Measurements from ENCODE around the gene CACFD1.
"Not testable (repeated sequence)": the region's sequence is repeated elsewhere in the genome, so short reads cannot be mapped to it uniquely, and the experiment has no call there.

CACFD1 gene

DNA sequence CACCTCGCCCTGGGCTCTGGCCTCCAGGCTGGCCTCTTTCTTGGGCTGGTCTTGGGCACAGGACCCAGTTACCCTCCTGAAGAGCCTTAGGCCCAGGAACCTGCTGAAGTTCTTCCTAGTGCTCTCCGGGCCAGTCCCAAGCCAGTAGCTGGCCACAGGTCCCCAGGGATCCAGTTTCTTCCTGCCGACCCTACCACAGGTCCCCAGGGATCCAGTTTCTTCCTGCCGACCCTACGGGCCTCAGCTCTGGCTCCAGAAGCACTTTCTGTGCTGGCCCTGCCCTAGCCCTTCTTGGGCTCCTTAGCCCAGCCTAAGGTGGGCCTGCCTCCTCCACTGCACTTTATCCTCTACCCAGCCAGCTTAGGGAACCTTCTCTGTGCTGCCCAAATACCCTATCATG is 18.2 kb upstream of the CACFD1 start:
- DNase-seq = no peak

DNA sequence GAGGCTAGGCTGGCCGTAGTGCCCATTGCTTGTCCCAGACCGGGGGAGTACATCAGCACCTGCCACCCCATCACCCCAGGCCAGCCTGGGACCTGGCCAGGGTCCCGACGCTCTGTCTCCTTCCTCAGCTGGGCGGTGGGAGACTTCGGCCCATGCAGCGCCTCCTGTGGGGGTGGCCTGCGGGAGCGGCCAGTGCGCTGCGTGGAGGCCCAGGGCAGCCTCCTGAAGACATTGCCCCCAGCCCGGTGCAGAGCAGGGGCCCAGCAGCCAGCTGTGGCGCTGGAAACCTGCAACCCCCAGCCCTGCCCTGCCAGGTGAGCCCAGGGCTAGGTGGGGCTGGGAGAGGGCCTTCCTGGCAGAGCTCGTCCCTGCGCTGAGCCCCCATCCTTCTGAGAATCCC is 16.5 kb upstream of the CACFD1 start:
- DNase-seq = no peak

DNA sequence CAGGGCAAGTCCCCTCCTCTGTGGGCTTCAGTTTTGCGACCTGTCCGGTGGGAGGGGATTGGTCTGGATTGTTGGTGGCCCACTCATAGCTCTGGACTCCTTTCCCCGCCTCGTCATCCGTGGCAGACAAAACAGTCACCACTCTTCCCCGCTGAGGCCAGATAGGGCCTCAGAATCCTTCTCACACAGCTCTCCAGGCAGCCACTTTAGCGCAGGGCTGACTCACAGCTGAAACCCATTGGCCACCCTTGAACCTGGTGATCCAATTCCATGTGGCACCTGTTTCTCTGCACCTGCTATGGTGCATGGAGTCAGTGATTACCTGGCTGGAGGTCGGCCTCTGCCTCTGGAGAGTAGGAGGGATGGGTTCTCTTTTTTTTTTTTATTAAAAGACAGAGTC is 15.8 kb upstream of the CACFD1 start:
- DNase-seq = no peak

DNA sequence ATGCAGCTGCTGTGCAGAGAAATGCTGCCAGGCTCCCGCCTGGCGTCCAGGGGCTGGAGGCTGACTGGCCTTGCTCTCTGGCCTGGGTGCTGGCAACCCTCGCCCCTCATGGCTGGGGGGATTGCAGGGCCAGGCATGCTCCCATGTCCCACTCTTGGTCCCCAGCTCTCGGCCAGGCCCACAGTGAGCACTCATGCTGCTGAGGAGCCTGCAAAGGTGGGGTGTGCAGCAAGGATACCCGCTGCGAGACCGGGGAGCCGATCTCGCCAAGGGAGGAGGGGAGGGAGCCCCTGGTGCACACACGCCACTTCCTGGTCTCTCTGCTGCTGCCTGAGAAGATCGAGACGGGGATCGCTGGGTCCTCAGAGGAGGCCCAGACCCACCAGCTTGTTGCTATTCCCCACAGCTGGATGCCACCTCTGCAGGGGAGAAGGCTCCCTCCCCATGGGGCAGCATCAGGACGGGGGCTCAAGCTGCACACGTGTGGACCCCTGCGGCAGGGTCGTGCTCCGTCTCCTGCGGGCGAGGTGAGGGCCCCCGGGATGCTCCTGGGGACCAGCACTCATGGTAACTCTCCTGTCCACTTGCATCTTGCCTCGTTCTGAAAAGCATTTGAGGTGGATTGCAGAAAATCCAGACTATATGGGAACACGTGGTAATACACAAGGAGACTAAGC is 14.3 kb upstream of the CACFD1 start:
- DNase-seq = no peak

DNA sequence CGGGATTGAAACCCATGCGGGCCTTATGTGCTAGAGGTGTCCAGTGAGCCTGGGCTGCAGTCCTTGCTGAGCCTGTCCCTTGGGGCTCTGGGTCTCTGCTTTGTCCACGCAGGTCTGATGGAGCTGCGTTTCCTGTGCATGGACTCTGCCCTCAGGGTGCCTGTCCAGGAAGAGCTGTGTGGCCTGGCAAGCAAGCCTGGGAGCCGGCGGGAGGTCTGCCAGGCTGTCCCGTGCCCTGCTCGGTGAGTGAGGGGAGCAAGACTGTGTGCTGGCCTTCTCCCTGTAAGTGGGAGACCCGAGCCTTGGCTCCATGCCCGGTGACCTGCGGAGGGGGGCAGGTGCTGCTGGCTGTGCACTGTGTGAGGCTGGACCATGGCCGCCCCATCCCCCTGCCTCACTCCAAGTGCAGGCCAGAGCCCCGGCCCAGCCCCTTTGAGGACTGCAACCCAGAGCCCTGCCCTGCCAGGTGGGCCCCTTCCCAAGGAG is 11.2 kb upstream of the CACFD1 start:
- DNase-seq = no peak

DNA sequence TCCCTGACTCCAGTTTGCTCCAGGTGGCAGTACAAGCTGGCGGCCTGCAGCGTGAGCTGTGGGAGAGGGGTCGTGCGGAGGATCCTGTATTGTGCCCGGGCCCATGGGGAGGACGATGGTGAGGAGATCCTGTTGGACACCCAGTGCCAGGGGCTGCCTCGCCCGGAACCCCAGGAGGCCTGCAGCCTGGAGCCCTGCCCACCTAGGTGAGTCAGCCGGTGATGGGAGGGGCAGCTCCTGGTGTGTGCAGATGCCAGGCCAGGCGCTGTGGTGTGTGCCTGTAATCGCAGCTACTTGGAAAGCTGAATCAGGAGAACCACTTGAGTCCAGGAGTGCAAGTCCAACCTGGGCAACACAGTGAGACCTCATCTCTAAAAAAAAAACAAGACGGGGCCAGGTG is 10.0 kb upstream of the CACFD1 start:
- no peak for DNase-seq

DNA sequence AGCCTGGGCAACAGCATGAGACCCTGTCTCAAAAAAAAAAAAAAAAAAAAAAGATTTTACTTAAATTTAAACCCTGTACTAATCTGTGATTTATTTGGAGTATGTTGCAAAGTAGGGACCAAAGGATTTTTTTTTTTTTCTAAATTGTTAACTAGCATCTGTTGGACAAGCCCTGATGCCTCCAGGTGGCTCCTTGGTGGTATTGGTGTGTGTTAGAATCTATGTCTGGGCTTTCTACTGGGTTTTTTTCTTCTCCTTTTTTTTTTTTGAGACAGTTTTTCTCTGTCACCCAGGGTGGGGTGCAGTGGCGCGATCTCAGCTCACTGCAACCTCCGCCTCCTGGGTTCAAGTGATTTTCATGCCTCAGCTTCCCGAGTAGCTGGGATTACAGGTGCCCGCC is 7.9 kb upstream of the CACFD1 start:
- not testable (repeated sequence) for DNase-seq

DNA sequence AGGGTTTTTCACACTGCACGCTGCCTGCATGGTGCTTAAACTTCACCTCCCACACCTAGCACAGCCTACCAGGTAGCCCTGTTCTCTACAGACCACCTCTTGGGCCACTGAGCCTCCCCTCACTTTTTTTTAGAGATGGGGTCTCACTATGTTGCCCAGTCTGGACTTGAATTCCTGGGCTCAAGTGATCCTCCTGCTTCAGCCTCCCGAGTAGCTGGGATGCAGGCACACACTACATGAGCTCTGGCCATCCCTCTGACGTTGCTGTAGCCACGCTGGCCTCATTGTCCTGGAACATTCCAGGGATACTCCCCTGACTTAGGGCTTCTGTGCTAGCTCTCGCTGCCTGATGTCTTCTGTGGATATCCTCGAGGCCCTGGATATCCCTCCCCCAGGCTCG is 7.2 kb upstream of the CACFD1 start:
- no peak for DNase-seq

DNA sequence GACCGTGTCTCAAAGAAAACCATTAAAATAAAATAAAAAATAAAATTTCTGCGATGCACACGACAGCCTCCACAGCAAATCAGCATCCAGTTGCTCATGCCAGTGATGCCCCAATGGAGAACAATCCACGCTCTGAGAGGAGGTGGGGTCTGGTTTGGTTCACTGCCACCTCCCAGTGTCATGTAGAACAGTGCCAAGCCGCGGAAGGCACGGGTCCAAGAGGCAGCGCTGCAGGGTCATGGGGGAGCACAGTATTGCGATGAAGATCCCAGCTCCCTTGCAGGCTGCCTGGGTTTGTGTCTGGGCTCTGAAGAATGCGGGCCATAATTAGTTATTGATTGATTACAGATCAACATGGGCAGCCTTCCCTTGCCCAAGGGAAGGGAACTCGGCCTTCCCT is 6.1 kb upstream of the CACFD1 start:
- DNase-seq = no peak

DNA sequence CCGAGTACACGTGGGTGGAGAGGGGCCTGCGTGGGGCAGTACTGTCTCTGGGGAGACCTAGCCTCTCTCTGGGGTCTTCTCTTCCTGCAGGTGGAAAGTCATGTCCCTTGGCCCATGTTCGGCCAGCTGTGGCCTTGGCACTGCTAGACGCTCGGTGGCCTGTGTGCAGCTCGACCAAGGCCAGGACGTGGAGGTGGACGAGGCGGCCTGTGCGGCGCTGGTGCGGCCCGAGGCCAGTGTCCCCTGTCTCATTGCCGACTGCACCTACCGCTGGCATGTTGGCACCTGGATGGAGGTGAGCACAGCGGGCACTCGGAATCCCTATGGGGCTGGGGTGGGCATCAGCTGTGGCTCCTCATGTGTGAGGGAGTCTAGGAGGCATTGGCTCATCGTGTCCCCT is 5.5 kb upstream of the CACFD1 start:
- no peak for DNase-seq

DNA sequence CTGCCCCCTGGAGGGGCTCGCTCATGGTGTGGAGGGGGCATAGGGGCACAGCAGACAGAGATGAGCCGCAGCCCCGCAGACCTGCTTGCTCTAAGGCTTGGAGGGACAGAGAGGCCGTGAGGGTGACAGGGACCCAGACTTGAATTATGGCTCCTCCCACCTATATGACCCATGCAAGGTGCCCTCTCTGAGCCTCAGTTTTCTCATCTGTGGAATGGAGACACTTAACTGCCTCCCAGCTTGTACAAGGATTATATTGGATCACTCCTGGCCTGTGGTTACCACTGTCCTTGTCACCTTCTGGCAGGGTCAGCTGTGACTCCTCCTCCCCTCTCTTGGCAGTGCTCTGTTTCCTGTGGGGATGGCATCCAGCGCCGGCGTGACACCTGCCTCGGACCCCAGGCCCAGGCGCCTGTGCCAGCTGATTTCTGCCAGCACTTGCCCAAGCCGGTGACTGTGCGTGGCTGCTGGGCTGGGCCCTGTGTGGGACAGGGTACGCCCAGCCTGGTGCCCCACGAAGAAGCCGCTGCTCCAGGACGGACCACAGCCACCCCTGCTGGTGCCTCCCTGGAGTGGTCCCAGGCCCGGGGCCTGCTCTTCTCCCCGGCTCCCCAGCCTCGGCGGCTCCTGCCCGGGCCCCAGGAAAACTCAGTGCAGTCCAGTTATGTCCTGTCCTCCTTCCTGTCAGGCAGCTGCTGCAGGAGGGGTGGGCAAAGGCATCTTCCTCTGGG is 4.7 kb upstream of the CACFD1 start:
- no peak for DNase-seq

DNA sequence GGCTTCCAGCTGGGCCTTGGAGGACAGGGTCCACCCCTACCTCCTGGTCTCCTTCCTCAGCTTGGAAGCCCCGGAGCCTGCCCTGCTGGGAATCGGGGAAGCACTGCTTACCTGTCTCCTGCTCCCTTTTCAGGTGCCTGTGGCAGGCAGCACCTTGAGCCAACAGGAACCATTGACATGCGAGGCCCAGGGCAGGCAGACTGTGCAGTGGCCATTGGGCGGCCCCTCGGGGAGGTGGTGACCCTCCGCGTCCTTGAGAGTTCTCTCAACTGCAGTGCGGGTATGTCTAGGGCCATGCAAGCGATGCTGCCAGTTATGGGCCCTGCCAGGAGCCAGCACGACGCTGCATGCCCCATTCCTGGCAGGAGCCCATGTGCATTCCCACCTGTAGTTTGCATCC is 3.8 kb upstream of the CACFD1 start:
- no peak for DNase-seq

DNA sequence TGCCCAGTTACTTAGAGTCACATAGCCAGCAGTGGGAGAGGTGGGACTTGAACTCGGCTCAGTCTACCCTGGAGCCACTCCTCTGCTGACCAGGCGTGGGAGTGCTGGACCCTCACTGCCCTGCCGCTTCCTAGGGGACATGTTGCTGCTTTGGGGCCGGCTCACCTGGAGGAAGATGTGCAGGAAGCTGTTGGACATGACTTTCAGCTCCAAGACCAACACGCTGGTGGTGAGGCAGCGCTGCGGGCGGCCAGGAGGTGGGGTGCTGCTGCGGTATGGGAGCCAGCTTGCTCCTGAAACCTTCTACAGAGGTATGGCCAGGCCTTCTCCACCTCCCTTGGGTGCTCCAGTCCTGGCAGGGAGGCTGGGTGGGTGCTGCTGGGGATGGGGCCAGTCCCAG is 3.4 kb upstream of the CACFD1 start:
- no peak for DNase-seq

DNA sequence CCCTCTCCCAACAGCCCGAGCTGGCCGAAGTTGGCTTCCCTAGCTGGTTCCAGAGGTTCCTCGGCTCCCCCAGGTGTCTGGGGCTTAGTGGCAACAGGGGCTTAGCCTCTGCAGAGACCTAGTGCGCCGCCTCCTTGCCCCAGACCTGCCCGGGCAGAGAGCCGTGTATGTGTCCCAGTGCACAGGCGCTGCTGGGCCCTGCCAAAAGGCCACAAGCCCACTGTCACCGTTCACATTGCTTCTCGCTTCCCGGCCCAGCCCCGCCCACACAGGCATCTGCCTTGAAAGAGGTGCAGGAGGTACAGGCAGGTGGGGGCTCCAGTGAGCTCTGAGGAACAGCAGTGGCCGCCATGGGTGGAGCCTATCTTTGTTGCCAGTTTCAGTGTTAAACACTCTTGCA is 2.5 kb upstream of the CACFD1 start:
- DNase-seq = no peak

DNA sequence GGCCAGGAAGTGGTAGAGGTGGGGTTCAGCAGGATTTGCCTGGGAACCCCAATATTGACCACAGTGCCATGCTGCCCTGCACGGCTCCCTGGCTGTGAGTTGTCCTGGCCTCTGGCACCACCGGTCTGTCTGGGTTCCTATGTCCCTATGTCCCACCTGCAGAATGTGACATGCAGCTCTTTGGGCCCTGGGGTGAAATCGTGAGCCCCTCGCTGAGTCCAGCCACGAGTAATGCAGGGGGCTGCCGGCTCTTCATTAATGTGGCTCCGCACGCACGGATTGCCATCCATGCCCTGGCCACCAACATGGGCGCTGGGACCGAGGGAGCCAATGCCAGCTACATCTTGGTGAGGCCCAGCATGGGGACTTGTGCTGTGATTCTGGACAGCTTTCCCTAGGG is 2.0 kb upstream of the CACFD1 start:
- DNase-seq = no peak

DNA sequence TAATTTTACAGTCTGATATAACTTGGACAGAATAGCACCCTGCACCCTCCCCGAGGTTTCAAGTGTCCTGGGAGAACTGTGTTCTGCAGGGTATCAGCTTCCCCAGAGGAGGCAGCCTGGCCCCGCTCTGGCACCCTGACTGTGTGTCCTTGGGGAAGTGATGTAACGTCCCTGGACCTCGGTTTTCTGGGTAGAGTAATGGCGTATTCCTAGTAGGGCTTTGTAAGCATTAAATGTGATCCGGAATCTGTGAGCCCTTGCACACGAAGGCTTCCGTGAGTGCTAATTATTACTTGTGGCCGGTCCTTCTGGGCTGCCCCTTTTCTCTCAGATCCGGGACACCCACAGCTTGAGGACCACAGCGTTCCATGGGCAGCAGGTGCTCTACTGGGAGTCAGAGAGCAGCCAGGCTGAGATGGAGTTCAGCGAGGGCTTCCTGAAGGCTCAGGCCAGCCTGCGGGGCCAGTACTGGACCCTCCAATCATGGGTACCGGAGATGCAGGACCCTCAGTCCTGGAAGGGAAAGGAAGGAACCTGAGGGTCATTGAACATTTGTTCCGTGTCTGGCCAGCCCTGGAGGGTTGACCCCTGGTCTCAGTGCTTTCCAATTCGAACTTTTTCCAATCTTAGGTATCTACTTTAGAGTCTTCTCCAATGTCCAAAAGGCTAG is 1.0 kb upstream of the CACFD1 start:
- no peak for DNase-seq

DNA sequence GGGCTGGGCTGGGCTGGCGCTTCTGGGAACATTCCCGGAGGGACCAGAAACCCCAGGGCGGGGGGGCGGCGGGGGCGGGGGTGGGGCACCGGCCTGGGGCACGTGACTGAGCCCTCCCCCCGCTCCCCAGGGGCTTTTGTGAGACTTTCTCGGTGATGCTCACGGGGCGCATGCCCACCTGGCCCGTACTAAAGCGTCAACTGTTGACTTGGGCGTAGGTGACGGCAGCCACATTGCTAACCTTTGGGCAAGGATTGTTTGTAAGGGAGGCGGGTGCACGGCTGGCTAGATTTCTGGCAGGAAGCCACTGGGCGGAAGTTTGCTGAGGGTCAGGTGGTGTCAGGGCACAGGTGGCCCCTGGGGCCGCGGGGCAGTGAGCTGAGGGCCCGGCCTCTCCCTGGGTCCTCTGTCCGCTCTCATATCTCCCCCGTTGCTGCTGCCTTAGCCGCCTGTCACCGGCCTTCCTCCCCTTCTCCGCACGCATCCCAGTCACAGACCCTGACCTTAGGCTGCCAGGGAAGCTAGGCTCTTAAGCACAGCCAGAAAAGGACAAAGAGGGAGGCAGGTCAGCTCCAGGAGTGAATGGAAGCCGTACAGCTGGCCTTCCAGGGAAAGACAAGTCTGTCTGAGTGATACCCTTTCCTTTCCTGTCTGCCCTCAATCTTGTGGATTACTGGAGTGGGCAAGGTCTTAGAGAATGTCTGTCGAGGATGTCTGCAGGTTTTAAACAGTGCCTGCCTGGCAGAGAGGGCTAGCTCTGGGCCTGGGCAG is 812 bp downstream of the CACFD1 start:
- DNase-seq = no peak

DNA sequence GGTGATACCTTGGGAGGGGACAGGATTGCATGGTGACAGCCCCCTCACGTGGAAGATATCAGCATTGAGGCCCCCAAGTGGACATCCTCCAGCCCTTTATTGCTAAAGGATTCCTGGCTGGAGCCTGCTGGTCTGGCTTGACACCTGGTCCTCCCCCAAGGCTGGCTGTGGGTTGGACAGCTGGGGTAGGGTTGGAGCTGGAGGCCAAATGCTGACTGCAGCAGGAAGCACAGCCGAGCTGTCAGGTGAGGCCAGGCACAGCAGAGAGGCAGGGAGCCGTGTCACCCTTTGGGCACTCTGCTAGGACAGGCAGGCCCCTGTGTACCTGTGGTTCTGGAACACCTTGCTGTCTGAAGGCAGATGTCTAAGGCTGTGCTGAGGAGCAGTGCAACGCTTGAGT is 2.2 kb downstream of the CACFD1 start:
- no peak for DNase-seq

DNA sequence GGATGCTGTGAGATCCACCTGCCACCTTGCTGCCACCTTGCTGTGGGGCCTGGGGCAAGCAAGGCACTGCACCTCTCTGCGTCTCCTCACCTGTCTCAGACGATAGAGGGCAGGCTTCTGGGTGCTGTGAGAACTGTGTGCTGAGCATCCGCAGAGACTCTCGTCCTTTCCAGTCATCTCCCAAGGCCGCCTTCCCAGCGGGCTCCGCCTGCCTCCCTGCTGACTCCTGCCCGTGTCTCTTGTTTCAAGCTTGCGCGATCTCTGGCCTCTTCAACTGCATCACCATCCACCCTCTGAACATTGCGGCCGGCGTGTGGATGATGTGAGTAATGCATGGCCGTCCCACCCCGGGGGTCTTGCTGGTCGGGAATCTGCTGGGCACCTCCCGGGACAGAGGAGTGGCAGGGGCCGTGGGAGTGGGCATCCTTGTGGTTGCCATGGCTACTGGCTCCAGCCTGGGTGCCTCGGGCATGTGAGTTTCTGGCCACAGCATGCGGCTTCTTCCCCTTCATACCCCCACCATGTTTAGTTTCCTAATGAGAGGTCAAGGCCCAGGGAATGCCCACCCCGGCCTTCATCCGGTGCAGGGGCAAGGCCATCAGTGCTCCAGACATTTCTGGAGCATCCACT is 3.6 kb downstream of the CACFD1 start:
- DNase-seq = no peak

DNA sequence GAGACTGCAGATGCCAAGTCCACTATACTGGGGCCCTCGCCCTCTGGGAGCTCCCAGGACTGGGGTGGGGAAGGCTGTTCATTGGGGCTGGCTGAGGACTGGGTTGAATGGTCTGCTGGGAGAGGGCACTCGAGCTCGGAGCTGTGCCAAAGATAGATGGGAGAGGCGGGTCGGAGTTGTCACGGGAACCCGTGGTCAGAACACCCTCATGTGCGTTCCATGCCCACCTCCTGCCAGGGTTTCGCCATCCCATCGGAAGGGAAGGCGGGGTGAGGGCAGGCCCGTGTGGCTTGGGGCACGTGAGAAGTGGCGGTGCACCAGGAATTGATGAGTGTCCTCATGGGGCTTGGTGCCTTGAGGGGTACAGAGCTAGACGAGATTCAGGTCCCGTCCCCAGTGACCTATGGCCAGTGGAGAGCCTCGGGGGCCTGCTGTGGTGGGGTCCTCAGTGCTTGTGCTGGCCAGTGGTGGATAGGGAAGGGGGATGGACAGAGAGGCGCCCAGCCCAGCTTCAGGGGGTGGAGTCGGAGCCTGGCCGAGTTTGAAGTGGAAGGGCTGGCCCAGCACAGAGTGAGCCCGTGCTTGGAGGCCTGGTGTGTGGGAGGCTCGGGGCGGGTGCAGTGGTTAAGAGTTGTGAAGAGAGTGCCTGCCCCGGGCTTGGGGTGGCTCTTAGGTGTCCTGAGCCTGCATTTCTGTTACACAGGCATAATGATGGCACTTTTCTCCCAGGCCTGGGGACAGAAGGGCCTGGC is 4.3 kb downstream of the CACFD1 start:
- no peak for DNase-seq

DNA sequence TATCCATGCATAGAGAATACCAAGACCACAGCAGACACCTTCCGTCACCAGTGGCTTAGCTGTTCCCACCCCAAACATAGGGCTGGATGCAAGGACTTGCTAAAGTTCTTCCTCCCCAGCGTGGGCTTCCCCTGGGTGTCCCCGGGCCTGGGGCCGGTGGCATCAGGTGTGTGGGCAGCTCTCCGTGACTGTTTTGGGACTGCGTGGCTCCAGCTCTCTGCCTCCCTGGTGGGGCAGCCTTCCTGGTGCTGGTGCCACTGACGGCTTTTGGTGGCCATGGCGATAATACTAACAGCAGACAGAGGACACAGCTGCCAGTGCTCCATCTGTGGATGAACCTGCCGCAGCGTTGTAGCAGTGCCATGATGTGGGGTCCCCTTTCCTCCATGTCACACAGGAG is 4.9 kb downstream of the CACFD1 start:
- no peak for DNase-seq

DNA sequence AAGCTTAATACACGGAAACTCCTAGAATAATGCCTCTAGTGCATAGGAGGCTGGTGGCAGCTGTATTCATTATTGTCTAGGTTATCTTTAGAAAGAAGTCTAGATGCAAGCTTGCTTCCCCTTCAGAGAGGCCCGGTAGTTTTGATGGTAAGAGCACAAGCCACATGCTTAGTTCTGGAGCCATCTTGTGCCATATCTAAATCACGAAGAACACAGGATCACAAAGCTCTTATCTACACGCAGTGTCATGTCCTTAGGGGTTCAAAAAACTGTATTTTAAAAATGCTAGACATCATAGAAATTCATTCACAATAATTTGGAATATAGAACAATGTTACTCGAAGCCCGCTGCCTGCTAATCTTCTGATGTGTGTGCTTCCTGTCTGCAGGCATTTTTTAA is 6.2 kb downstream of the CACFD1 start:
- no peak for DNase-seq
